Right hindlimb (tissue), 1 donor: ENCODE measurements around the gene MAGIX.

ENCODE experiments used
- DNase-seq: peaks from one replicate; pipeline ENCODE4 v3.0.0-alpha.2; 2018

MAGIX gene

DNA sequence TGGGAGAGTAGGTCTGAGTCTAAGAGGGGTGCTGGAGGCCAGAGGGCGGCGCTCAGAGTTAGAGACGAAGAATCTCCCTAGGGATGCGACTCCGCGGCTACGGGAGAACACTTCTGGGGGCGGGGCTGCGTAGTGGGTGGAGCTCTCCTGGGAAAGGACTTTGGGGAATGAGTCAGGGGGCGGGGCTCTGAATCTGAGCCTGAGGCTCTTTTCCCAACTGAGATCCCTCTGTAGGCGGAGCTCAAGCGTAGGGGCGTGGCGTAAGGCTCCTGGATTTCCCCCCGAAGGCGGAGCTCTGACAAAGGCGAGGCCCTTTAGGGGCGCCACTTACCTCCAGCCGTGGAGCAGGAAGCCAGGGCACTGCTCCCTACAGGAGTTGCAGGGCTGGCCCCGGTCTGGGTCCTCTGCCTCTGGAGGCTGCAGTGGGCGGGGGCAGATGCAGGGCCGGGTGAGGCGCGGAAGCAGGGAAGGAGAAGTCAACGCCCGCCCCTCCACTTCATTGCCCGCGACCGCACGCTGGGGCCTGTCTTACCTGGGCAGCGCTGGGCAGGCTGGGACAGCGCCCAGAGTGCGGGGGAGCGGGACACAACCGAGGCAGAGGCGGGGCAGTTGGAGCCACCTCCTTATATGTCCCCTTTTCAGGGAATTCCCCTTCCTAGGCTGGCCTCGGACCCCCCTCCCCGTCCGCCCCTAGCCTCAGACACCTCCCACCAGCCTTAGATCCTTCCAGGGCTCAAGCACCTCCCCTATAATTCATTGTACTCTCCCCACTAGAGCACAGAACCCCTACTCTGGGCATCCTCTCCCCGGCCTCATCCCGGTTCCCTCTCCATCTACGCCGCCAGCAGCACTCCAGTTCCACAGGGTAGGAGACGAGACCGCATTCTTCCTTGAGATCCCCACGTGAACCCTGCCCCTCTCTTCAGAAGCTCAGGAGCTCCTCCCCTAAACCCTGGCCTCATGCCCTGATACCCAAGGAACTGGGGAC is 22.0 kb downstream of the MAGIX start:
- DNase-seq: peak; percentile 77

DNA sequence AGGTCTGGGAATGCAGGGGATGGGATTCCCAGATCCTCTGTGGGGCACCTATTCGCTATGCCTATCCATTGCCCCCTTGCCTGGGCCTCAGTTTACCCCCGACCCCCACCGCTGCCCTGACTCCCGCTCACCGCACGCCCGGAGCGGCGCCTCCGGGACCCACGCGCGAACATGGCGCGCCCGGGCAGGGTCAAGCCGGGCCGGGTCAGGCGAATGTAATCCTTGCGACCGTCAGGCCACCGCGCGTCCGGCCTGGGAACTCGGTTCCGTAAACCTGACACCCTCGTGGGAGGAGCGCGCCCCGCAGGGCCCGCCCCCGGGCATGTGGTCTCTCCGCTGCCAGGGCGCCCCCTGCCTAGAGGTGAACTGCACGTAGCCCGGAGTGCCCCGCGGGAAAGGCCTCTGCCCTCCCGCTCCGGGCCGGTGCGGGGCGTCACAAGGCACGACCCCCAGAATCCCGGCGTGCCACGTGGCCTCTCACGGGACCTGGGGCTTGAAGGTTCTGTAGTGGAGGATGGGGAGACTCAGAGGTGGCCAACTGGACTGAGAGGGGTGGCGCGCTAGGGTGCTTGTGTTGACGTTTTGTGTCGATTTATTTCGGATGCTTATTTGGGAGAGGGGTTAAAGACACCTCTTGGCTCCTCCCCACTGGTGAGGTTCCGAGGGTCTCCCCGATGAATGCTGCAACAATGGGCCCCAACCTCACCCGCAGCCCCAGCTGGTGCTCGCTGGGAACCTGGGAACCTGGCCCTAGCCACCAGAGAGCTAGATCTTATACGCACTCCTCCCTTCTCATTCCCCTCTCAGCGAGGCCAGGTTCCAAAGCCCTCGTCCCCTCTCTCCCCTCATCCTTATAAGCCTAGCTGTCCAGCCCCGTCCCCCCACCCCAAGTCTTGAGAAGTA is 23.8 kb downstream of the MAGIX start, which contains the start of gene PRICKLE3:
TSS of gene PRICKLE3 (minus strand) at position 249 of the 903 bp plus-strand sequence. CDS start at position 173, 76 bp downstream.
- DNase-seq: peak; percentile 80

- DNase-seq: no peak
Measured at GRCh38 chrX:49187028-49187394, 24.5 kb downstream of the MAGIX start.

DNA sequence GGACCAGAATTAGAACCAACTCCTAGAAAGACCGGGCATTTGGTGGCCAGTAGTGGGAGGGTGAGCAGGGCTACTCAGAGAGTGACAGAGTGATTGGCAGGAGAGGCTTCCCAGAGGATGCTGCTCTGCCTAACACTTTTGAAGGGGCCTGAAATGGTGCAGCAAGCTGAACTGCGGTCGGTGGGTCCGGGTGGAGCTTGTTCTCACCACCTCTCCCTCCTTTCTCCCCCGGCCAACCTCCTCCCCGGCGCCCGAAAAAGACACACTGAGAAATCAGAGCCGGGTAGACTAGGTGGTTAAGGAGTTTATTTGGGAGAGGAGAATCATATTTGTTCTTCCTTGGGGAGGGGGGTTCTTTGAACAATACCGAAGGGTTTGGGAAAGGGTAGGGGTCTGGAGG is 25.0 kb downstream of the MAGIX start:
- DNase-seq: no peak

DNA sequence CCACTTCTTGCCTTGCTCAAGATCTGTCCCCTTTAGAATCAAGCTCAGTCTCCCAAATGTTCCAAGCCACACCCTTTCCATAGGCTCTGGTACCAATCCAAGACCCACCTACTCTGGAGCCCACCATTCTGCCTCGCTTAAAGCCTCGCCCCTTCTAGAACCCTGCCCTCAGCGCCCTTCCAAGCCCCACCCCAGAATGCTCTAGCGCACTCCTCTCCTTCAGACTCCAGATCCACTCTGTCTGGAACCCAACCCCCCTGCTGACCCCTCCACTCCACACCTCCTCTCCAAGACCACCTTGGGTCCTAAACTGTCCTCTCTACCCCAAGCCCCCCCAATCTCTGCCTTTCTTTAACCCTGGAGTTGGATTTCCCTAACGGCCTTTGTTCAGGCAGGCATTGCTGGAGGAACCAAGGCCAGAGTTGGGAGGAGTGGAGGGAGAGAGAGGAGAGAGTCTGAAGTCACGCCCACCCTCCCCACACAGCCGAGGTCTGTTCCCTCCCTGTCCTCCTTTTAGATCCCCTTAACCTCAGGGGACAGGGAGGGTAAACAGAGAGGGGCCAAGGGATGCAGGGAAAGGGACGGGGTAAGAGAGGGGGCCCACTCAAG is 26.0 kb downstream of the MAGIX start:
- no peak for DNase-seq

DNA sequence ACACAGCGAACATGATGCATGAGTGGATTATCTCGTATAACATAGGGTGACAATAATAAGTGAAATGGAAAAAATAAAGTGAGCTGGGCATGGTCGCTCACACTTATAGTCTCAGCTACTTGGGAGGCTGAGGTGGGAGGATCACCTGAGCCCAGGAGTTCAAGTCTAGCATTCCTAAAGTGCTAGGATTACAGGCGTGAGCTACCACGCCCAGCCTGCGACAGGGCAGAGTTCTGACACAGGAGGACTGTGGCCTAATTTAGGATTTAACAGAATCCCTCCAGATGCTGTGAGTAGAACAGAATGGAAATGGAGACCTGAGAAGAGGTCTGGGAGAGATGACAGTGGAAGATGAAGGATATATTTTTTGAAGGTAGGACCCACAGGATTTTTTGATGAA is 27.0 kb downstream of the MAGIX start:
- DNase-seq: no peak

DNA sequence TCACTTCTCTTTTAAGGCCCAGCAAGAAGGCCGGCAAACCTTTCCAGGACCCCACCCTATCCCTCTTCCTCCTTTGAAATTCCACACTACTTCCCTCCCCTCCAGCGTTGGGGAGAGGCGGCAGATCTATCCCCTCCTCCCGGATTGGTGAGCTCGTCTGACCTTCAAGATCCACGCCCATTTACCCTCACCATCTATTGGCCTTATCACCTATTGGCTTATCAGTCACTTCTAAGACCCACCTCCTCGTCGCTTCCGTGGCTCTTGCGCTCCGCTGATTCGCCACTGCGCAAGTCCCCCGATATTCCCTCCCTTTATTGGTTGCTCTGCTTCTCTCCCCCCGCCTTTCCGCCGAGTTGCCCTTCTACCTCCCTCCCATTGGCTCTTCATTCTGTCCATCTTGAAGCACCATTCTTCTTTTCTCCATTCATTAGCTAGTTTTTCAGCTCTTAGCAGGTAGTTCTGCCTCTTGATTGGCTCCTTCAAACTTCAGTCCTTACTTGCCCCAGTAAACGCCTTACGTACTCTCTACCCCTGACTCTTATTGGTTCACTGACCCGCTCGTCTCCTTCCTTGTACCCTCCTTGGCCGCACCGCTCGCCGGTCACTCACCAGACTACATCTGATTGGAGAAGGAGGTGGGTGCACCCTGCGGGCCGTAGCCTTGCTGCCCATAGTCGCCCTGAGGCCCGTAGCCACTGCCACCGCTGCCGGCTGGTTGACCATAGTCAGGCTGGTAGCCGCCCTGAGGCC is 28.4 kb downstream of the MAGIX start:
- peak; percentile 96 for DNase-seq

- DNase-seq: no peak
Measured at GRCh38 chrX:49191574-49192011, 29.0 kb downstream of the MAGIX start.

DNA sequence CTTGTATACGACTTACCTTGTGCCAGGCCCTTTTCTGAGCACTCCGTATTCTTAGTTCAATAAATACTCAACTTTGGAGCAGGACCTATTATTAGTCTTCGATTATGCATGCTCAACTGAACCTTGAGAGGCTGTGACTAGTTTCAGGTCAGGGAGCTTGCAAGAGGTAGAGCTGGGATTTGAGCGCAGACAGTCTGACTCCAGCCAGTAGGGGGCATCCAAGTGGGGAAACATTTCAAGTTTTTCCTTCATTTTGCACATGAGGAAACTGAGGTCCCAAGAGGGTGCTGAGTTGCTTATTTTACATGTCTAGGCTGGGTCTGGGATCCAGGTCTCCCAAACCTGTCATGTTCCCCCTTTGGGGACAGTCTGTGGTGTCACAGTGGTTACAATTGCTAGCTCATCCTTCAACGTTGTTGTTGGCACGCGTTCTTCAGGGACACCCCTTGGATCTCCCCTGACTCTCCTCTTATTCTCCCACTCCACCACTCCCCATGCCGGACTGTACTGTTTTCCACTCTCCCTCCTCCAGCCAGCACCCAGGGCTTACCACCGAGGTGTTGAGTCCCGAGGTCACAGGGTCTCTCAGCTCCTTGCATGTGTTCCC is 30.3 kb downstream of the MAGIX start:
- no peak for DNase-seq

GRCh38 chrX:49193542-49193964 is 31.0 kb downstream of the MAGIX start:
- no peak for DNase-seq

DNA sequence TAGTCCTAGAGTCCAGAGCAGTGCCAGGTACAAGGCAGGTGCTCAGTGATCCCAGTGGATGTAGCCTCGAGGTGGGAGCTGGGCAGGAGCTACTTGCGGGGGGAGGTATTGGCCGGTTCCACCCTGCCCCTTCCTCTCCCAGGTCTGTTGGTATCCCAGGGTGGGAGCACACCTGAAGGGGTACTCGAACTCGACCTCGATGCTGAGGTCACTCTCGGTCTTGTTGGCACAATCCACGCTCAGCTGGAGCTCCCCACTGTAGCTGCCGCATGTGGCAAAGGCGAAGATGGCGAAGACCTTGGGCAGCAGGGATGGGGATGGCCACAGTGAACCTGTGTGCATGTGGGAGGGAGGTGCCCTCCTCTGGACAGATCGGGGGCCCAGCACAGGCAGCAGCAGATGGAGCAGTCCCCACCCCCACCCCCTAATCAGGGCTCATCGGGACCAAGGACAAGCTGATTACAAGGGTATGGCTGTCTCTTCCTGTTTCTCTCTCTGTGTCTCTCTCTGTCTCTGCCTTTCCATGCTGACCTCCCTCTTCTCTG is 35.1 kb downstream of the MAGIX start:
- no peak for DNase-seq

- DNase-seq: no peak
Measured at GRCh38 chrX:49198540-49199314, 36.2 kb downstream of the MAGIX start.

- no peak for DNase-seq
Measured at GRCh38 chrX:49199315-49199595, 36.7 kb downstream of the MAGIX start.

- peak; percentile 89 for DNase-seq
Measured at GRCh38 chrX:49199906-49200771, 37.6 kb downstream of the MAGIX start, which contains the start of gene SYP. Gene SYP (minus strand): TSS chrX:49200193. CDS start chrX:49200186, 7 bp downstream.

GRCh38 chrX:49202022-49202421 is 39.5 kb downstream of the MAGIX start:
- DNase-seq: no peak

DNA sequence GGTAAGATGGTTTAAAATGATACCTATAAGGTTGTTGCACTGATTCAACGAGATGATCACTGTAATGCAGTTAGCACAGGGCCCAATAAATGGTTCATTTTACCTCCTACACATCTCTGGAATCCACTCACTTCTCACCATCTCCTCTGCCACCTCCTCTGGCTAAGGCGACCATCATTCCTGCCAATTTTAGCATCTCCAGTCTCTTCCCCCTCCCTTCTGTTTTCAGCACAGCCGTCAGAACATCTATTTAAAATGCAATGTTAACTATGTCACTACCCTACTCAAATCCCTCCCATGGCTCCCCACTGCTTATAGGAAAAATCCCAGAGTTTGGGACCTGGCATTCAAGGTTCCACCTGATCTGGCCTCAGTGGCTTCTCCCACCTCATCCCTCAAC is 41.0 kb downstream of the MAGIX start:
- no peak for DNase-seq

DNA sequence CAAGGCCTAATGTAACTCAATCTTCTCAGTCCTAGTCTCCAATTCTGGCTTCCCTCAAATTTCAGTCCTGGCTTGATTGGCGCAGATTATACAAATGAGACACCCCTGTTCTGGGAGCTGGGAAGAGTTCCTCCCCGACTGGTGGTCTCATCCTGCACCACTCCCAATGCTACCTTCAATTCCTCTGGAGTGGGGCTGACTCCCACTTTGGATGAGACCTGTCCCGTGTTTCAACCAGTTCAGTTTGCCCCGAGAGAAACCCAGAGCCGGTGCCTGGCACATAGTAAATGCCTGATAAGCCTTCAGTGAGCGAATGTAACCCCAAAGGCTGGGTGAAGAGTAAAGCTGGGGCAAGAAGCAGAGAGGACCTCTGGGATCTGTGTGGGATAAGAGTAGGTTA is 41.5 kb downstream of the MAGIX start:
- no peak for DNase-seq

DNA sequence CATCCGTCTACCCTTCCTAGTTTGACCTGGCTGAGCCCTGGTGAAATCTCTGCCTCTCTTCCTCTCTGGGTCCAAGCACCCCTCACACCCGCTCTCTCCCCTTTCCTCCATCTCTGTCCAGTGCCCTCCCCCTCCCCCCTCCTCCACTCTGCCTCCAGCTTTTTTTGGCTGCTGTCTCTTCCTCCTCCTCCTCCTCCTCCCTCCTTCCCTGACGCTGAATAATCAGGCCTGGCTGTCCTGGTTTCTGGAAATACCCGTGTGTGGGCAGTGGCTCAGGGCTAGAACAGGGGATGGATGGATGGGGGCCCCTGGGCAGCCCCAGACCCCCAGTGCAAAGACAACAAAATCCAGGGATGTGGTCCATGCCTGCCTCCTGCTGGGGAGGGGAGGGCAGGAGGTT is 42.2 kb downstream of the MAGIX start:
- no peak for DNase-seq

DNA sequence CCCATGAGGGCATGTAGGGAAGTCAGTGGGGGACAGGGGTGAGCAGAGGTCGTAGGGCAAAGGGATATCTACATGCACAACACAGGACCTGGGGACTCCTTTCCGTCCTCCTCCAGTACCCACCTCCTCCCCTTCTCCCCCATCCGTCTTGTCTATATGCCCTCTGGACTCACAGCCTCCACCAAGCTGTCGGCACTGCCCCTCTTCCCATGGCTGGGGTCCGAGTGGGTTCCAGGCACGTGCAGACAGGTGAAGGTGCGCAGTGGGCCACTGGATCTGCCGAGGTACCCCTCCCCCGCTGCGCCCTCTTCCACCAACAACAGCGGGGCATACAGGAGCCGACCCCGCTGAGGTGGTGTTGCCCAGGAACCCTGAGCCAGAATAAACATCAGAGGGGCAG is 42.9 kb downstream of the MAGIX start:
- no peak for DNase-seq

GRCh38 chrX:49206543-49206942 is 44.0 kb downstream of the MAGIX start:
- DNase-seq: no peak
